Sigmoid colon (tissue), 7 donors: ENCODE results near the gene RPP38. TPM values are rescaled to one million over a fixed set of nuclear protein-coding genes. Genes with fewer than 3 reads are reported as not detected.

Experiments
- DNase-seq: peaks from one replicate; pipeline ENCODE4 v3.0.0-alpha.2; 2019
- H3K27ac ChIP-seq, 4 donors: fragments of 200-600 bp; sonication (generic); one replicate each; pipeline ENCODE4 v1.5.1; 2016 to 2019; ENCODE audit warnings: mild to moderate bottlenecking in 1 of 4
- H3K27me3 ChIP-seq, 3 donors: fragments of 200-600 bp; sonication (generic); one replicate each; pipeline ENCODE4 v1.5.1; 2019; ENCODE audit warnings: mild to moderate bottlenecking in 1 of 3
- H3K36me3 ChIP-seq, 4 donors: fragments of 200-600 bp; sonication (generic); one replicate each; pipeline ENCODE4 v1.5.1; 2016 to 2019
- H3K4me1 ChIP-seq, 4 donors: fragments of 200-600 bp; sonication (generic); one replicate each; pipeline ENCODE4 v1.5.1; 2017 to 2019
- H3K4me3 ChIP-seq, 4 donors: fragments of 200-600 bp; sonication (generic); one replicate each; pipeline ENCODE4 v1.5.1; 2017 to 2019; ENCODE audit warnings: mild to moderate bottlenecking in 2 of 4, moderate library complexity in 1 of 4
- H3K9me3 ChIP-seq, 4 donors: fragments of 200-600 bp in 3 of 4; sonication (generic) in 3 of 4; one replicate each; pipeline versions ENCODE4 v1.5.1 to v1.6.1; 2013 to 2019
- CTCF ChIP-seq, 4 experiments: fragments of 450-650 bp in 3 of 4; fragments of 200-600 bp in 1 of 4; IDR thresholded peaks; one replicate each; pipeline ENCODE4 v1.5.1; 2016 to 2019; ENCODE audit warnings: antibody characterized with exemption in 4 of 4, mild to moderate bottlenecking in 3 of 4, moderate library complexity in 2 of 4
- EP300 ChIP-seq, 4 donors: sonication (generic); formaldehyde crosslinking; IDR thresholded peaks; one replicate each; pipeline ENCODE4 v1.6.1; 2017; ENCODE audit warnings: antibody characterized with exemption in 4 of 4
- POLR2A ChIP-seq, 2 donors: fragments of 450-650 bp; IDR thresholded peaks; one replicate each; pipeline ENCODE4 v1.6.1; 2016; ENCODE audit warnings: antibody characterized with exemption in 2 of 2, mild to moderate bottlenecking in 2 of 2, moderate library complexity in 2 of 2
- POLR2AphosphoS5 ChIP-seq, 4 donors: sonication (generic); formaldehyde crosslinking; IDR thresholded peaks; one replicate each; pipeline ENCODE4 v1.6.1; 2017; ENCODE audit warnings: antibody characterized with exemption in 4 of 4
- WGBS, 2 donors: extraction: QIAGEN DNeasy Blood & Tissue Kit; methylation state at CpG; one replicate each; pipeline ENCODE4 v1.1.7; 2013; 5-methylcytosine and 5-hydroxymethylcytosine counted together
- intact Hi-C: fragments of 100-400 bp; cut with DNase I; formaldehyde crosslinking; loops from one replicate; pipeline ENCODE4 v1.15.1; 2023
- polyA plus RNA-seq, 3 donors: library from polyadenylated mRNA; stranded (reverse); fragments of 200-250 nt; gene quantifications; one replicate each; pipeline ENCODE4 v1.2.3, GENCODE V29; 2013
- total RNA-seq, 4 donors: library from RNA; depleted of rRNA; stranded (reverse); fragments of >200 nt; gene quantifications; one replicate each; pipeline ENCODE4 v1.1.0, GENCODE V29; 2016
- donor health status: healthy with polysubstance abuse.
- donor health status: Bipolar disorder and iron deficiency.
- donor health status: healthy.

The RPP38 gene
- total and polyA plus RNA-seq, 7 donors = 8.7 to 29.5 (median 18.7) TPM

DNA sequence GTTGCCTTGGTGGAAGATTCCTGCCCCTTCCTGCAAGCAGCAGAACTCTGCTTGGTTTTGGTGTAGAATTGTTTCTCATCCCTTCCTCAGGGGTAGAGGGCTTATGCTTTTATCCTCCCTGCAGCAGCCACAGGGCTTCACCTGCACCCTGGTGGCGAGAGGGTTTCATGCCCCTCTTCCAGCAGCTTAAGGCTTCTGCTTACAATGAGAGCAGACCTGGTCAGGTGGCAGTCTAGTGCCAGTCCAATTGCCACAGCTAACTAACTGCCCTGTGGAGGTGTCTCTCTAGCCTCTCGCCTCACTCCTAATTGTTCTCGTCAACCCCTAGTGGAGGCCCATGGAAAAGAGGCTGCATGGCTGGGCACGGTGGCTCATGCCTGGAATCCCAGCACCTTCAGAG lies 27.9 kb upstream of the RPP38 start:
- no peak overlapping the region for H3K27ac ChIP-seq
- no peak for TF ChIP-seq POLR2A (IDR thresholded peaks at IDR 0.05)
- no peak for TF ChIP-seq CTCF (IDR thresholded peaks at IDR 0.05)
- no peak for TF ChIP-seq EP300 (IDR thresholded peaks at IDR 0.05)
- TF ChIP-seq POLR2AphosphoS5 (IDR thresholded peaks at IDR 0.05) = no peak
- no peaks in the 10 kb centered on the region for H3K27me3 ChIP-seq
- DNase-seq = no peak
- no peaks in the 10 kb centered on the region for H3K4me1 ChIP-seq
- WGBS, 2 donors = 71 to 72% methylated on average over 4 of the region's 4 CpGs
- H3K9me3 ChIP-seq = no peaks in the 10 kb centered on the region
- no peak overlapping the region for H3K4me3 ChIP-seq
- H3K36me3 ChIP-seq = no peaks in the 10 kb centered on the region
- intact Hi-C loops = no loop called here

DNA sequence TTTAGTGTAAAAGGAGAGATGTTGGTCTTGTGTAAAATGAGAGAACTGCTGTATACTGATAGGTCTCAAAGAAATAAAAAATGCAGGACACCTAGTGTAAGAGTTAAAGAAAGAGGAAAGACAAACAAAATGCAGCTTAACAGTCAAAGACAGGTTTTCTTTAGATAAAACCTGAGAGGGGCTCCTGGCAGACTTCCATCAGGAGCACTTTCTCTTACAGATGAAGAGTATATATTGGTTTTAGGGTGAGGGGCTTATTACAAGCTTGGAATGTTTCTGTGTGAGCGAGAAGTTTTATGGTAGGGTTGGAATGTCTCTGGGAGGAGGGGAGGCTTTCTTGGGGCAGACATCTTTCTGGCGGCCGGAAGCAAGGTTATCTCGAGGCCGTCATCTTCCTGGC lies 24.8 kb upstream of the RPP38 start:
- H3K9me3 ChIP-seq = no peaks in the 10 kb centered on the region
- no peaks in the 10 kb centered on the region for H3K36me3 ChIP-seq
- H3K27me3 ChIP-seq = no peaks in the 10 kb centered on the region
- H3K4me1 ChIP-seq = no peaks in the 10 kb centered on the region
- TF ChIP-seq POLR2A (IDR thresholded peaks at IDR 0.05) (no peak), CTCF (IDR thresholded peaks at IDR 0.05) (no peak), EP300 (IDR thresholded peaks at IDR 0.05) (no peak), POLR2AphosphoS5 (IDR thresholded peaks at IDR 0.05) (no peak)
- H3K4me3 ChIP-seq = no peak overlapping the region
- intact Hi-C loops = no loop called here
- H3K27ac ChIP-seq = no peak overlapping the region
- no peak for DNase-seq
- 93 to 94% methylated on average over 5 of the region's 5 CpGs for WGBS, 2 donors

- no peak for DNase-seq
- no peaks in the 10 kb centered on the region for H3K9me3 ChIP-seq
- H3K4me1 ChIP-seq = no peaks in the 10 kb centered on the region
- no peak overlapping the region for H3K4me3 ChIP-seq
- intact Hi-C loops = no loop called here
- H3K36me3 ChIP-seq = no peaks in the 10 kb centered on the region
- H3K27me3 ChIP-seq = no peaks in the 10 kb centered on the region
- 94% methylated on average over 3 of the region's 3 CpGs for WGBS, 2 donors
- TF ChIP-seq EP300 (IDR thresholded peaks at IDR 0.05) = no peak
- no peak for TF ChIP-seq POLR2A (IDR thresholded peaks at IDR 0.05)
- no peak for TF ChIP-seq POLR2AphosphoS5 (IDR thresholded peaks at IDR 0.05)
- TF ChIP-seq CTCF (IDR thresholded peaks at IDR 0.05) = no peak
- H3K27ac ChIP-seq = no peak overlapping the region
These were observed 21.7 kb upstream of the RPP38 start for GRCh38 chr10:15075421-15075820.

GRCh38 chr10:15083674-15084501 lies 13.3 kb upstream of the RPP38 start:
- no peak for DNase-seq
- Histone ChIP-seq H3K27ac (peak overlapping the region; percentile 23 to 52 (median 32)), H3K4me1 (peaks cover 0 to 19% (median 14%) of the 10 kb centered on the region in 4 donors), H3K4me3 (peak overlapping the region; percentile 22 to 49 (median 47)), H3K9me3 (no peaks in the 10 kb centered on the region), H3K27me3 (no peaks in the 10 kb centered on the region), H3K36me3 (no peaks in the 10 kb centered on the region)
- intact Hi-C loops = no loop called here
- no peak for TF ChIP-seq EP300 (IDR thresholded peaks at IDR 0.05)
- TF ChIP-seq POLR2AphosphoS5 (IDR thresholded peaks at IDR 0.05) = no peak
- TF ChIP-seq POLR2A (IDR thresholded peaks at IDR 0.05) = no peak
- TF ChIP-seq CTCF (IDR thresholded peaks at IDR 0.05) = no peak
- 82 to 90% methylated on average over 18 of the region's 18 CpGs for WGBS, 2 donors
